Measurements from ENCODE around the gene SLCO1B1. TPM values are rescaled to one million over a fixed set of nuclear protein-coding genes. Genes with fewer than 3 reads are reported as not detected.

The SLCO1B1 gene
- total and polyA plus RNA-seq, 4 donors: 118 to 218 (median 145) TPM

DNA sequence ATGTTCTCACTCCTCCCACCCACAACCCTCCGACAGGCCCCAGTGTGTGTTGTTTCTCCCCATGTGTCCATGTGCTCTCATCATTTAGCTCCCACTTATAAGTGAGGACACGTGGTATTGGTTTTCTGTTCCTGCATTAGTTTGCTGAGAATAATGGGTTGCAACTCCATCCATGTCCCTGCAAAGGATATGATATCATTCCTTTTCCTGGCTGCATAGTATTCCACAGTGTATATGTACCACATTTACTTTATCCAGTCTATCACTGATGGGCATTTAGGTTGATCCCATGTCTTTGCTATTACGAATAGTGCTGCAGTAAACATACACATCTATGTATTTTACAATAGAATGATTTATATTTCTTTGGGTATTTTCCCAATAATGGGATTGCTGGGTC lies 126.2 kb downstream of the SLCO1B1 start:
- no peak overlapping the region for H3K9ac ChIP-seq (ENCODE audit: low read depth in 1 of 2, low read length in 2 of 2)
- TF ChIP-seq EGR1 (IDR thresholded peaks at IDR 0.05; ENCODE audit: low read depth in 2 of 2) (no peak), FOXA1 (IDR thresholded peaks at IDR 0.05) (no peak), RAD21 (IDR thresholded peaks at IDR 0.05) (no peak), GABPA (IDR thresholded peaks at IDR 0.05 in 1 of 2, conservative IDR thresholded peaks at IDR 0.05 in 1 of 2) (no peak), HNF4G (IDR thresholded peaks at IDR 0.05) (no peak), HNF4A (conservative IDR thresholded peaks at IDR 0.05) (no peak)
- TF ChIP-seq, protein P1, sequence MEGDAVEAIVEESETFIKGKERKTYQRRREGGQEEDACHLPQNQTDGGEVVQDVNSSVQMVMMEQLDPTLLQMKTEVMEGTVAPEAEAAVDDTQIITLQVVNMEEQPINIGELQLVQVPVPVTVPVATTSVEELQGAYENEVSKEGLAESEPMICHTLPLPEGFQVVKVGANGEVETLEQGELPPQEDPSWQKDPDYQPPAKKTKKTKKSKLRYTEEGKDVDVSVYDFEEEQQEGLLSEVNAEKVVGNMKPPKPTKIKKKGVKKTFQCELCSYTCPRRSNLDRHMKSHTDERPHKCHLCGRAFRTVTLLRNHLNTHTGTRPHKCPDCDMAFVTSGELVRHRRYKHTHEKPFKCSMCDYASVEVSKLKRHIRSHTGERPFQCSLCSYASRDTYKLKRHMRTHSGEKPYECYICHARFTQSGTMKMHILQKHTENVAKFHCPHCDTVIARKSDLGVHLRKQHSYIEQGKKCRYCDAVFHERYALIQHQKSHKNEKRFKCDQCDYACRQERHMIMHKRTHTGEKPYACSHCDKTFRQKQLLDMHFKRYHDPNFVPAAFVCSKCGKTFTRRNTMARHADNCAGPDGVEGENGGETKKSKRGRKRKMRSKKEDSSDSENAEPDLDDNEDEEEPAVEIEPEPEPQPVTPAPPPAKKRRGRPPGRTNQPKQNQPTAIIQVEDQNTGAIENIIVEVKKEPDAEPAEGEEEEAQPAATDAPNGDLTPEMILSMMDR (IDR thresholded peaks at IDR 0.05; ENCODE audit: low read depth, low read length, missing input control): no peak
- TF ChIP-seq, protein P2, sequence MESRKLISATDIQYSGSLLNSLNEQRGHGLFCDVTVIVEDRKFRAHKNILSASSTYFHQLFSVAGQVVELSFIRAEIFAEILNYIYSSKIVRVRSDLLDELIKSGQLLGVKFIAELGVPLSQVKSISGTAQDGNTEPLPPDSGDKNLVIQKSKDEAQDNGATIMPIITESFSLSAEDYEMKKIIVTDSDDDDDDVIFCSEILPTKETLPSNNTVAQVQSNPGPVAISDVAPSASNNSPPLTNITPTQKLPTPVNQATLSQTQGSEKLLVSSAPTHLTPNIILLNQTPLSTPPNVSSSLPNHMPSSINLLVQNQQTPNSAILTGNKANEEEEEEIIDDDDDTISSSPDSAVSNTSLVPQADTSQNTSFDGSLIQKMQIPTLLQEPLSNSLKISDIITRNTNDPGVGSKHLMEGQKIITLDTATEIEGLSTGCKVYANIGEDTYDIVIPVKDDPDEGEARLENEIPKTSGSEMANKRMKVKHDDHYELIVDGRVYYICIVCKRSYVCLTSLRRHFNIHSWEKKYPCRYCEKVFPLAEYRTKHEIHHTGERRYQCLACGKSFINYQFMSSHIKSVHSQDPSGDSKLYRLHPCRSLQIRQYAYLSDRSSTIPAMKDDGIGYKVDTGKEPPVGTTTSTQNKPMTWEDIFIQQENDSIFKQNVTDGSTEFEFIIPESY (IDR thresholded peaks at IDR 0.05): no peak
- TF ChIP-seq, protein P3, sequence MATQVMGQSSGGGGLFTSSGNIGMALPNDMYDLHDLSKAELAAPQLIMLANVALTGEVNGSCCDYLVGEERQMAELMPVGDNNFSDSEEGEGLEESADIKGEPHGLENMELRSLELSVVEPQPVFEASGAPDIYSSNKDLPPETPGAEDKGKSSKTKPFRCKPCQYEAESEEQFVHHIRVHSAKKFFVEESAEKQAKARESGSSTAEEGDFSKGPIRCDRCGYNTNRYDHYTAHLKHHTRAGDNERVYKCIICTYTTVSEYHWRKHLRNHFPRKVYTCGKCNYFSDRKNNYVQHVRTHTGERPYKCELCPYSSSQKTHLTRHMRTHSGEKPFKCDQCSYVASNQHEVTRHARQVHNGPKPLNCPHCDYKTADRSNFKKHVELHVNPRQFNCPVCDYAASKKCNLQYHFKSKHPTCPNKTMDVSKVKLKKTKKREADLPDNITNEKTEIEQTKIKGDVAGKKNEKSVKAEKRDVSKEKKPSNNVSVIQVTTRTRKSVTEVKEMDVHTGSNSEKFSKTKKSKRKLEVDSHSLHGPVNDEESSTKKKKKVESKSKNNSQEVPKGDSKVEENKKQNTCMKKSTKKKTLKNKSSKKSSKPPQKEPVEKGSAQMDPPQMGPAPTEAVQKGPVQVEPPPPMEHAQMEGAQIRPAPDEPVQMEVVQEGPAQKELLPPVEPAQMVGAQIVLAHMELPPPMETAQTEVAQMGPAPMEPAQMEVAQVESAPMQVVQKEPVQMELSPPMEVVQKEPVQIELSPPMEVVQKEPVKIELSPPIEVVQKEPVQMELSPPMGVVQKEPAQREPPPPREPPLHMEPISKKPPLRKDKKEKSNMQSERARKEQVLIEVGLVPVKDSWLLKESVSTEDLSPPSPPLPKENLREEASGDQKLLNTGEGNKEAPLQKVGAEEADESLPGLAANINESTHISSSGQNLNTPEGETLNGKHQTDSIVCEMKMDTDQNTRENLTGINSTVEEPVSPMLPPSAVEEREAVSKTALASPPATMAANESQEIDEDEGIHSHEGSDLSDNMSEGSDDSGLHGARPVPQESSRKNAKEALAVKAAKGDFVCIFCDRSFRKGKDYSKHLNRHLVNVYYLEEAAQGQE (IDR thresholded peaks at IDR 0.05): no peak
- H3K27me3 ChIP-seq (ENCODE audit: control insufficient read depth in 4 of 4, insufficient read depth in 4 of 4, low read length in 3 of 4): no peaks in the 10 kb centered on the region
- H3K4me3 ChIP-seq (ENCODE audit: low read depth in 1 of 3, low read length in 3 of 3): no peak overlapping the region
- no peak for DNase-seq (ENCODE audit: low spot score)
- no peak overlapping the region for H3K27ac ChIP-seq (ENCODE audit: low read depth in 1 of 2, low read length in 2 of 2)
- no peaks in the 10 kb centered on the region for H3K4me1 ChIP-seq (ENCODE audit: control insufficient read depth in 4 of 4, insufficient read depth in 4 of 4, low read length in 3 of 4)
- H3K9me3 ChIP-seq (ENCODE audit: control insufficient read depth in 4 of 4, low read length in 3 of 4): peaks cover 0 to 2% (median 0%) of the 10 kb centered on the region in 4 donors
- 89% methylated on average over 3 of the region's 3 CpGs for WGBS
- no peaks in the 10 kb centered on the region for H3K36me3 ChIP-seq (ENCODE audit: control insufficient read depth in 4 of 4, insufficient read depth in 3 of 4, low read depth in 1 of 4, low read length in 3 of 4)

DNA sequence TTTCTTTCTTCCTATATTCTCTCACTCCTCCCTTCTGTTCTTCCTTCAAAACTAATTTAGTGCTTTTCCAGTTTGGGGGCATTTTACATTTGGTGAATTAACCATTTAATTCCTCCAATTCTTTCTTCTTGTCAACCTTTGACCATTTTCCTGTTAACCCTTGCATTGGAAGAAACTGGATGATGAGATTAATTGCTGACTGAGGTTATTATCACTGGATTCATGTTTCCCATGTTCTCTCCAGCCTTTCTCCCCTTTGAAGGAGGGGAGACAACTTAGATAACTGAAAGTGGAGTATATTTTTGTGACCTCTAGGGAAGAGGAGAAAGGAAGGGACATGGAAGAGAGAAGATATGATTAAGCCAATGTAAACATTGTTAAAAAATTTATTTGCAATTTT lies 133.2 kb downstream of the SLCO1B1 start:
- Histone ChIP-seq H3K36me3 (ENCODE audit: control insufficient read depth in 4 of 4, insufficient read depth in 3 of 4, low read depth in 1 of 4, low read length in 3 of 4) (peaks cover 0 to 8% (median under 1%) of the 10 kb centered on the region in 4 donors), H3K9me3 (ENCODE audit: control insufficient read depth in 4 of 4, low read length in 3 of 4) (peaks cover 0 to 4% (median 1%) of the 10 kb centered on the region in 4 donors), H3K9ac (ENCODE audit: low read depth in 1 of 2, low read length in 2 of 2) (no peak overlapping the region), H3K4me3 (ENCODE audit: low read depth in 1 of 3, low read length in 3 of 3) (no peak overlapping the region), H3K4me1 (ENCODE audit: control insufficient read depth in 4 of 4, insufficient read depth in 4 of 4, low read length in 3 of 4) (no peaks in the 10 kb centered on the region), H3K27ac (ENCODE audit: low read depth in 1 of 2, low read length in 2 of 2) (no peak overlapping the region), H3K27me3 (ENCODE audit: control insufficient read depth in 4 of 4, insufficient read depth in 4 of 4, low read length in 3 of 4) (no peaks in the 10 kb centered on the region)
- TF ChIP-seq, protein P4, sequence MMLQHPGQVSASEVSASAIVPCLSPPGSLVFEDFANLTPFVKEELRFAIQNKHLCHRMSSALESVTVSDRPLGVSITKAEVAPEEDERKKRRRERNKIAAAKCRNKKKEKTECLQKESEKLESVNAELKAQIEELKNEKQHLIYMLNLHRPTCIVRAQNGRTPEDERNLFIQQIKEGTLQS (IDR thresholded peaks at IDR 0.05): no peak
- TF ChIP-seq GABPA (IDR thresholded peaks at IDR 0.05 in 1 of 2, conservative IDR thresholded peaks at IDR 0.05 in 1 of 2) (no peak), SP1 (IDR thresholded peaks at IDR 0.05) (no peak), NR2F2 (IDR thresholded peaks at IDR 0.05) (no peak), EGR1 (IDR thresholded peaks at IDR 0.05; ENCODE audit: low read depth in 2 of 2) (no peak)
- TF ChIP-seq, protein P3 (IDR thresholded peaks at IDR 0.05): no peak
- no peak for DNase-seq (ENCODE audit: low spot score)
